GM23338 (cell line): ENCODE results near the gene TCFL5. TPM values are rescaled to one million over a fixed set of nuclear protein-coding genes. Genes with fewer than 3 reads are reported as not detected.

Experiments
- CREB1 ChIP-seq: fragments of 250-450 bp; sonication (Bioruptor Pico); IDR thresholded peaks from 2 replicates; pipeline ENCODE4 v1.5.0; 2020; ENCODE audit warnings: low read depth, mild to moderate bottlenecking, moderate library complexity
- ETS1 ChIP-seq: IDR thresholded peaks from 2 replicates; pipeline ENCODE4 v1.6.1; 2016; ENCODE audit warnings: antibody characterized with exemption
- EZH2phosphoT487 ChIP-seq: fragments of 200-600 bp; sonication (generic); IDR thresholded peaks from one replicate; pipeline ENCODE4 v1.8.1; 2018; ENCODE audit warnings: antibody characterized with exemption; ENCODE audit not compliant: unreplicated experiment
- NANOG ChIP-seq: IDR thresholded peaks from 2 replicates; pipeline ENCODE4 v1.6.1; 2016; ENCODE audit warnings: antibody characterized with exemption, borderline replicate concordance
- POLR2AphosphoS5 ChIP-seq: IDR thresholded peaks from 2 replicates; pipeline ENCODE4 v1.6.1; 2016; ENCODE audit warnings: antibody characterized with exemption, low read depth
- ZNF462 ChIP-seq: fragments of 250-450 bp; sonication (Bioruptor Pico); IDR thresholded peaks from 2 replicates; pipeline ENCODE4 v1.5.0; 2020; ENCODE audit warnings: mild to moderate bottlenecking, moderate library complexity
- polyA plus RNA-seq: library from polyadenylated mRNA; unstranded; fragments of >200 nt; fragmentation: Nextera tagmentation; extraction: Ambion mirVana; gene quantifications from 2 replicates; pipeline ENCODE4 v1.2.1, GENCODE V29; 2016
- total RNA-seq: library from RNA; depleted of rRNA; stranded (reverse); fragments of >200 nt; shearing (Covaris generic); gene quantifications from 2 replicates; pipeline ENCODE4 v1.2.3, GENCODE V29; 2014

TCFL5 gene
- total and polyA plus RNA-seq, 2 experiments from 2014 or later = 5.8 to 19.3 TPM

- TF ChIP-seq ZNF462 (CRISPR knock-in tag) (no peak), POLR2AphosphoS5 (no peak), EZH2phosphoT487 (no peak), CREB1 (CRISPR knock-in tag) (no peak), NANOG (no peak), ETS1 (no peak)
These were observed 18.7 kb upstream of the TCFL5 start (continued) for GRCh38 chr20:62880147-62880934.
